Measurements from ENCODE around the gene C6orf52. TPM values are rescaled to one million over a fixed set of nuclear protein-coding genes. Genes with fewer than 3 reads are reported as not detected.

C6orf52 gene
- total RNA-seq, 1 experiment from 2014 or later: 6.2 TPM

DNA sequence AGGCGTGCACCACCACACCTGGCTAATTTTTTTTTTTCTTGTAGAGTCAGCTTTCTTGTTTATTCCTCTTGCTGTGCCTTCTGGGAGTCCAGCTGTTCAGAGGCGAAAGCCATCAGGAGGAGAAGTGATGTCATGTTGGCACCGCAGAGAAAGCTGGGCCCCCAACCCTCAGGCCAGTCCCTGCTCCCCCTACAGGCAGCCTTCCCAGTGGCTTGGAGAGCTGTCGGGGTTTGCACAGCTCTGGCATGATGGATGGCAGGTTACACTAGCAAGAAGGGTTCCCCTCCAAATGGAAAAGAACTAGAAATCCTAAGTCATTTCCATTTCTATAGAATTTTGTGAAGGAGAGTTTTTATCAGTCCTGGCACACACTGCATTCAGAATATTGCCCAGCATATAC is 72.6 kb downstream of the C6orf52 start:
- no peaks in the 10 kb centered on the region for H3K9me3 ChIP-seq (ENCODE audit: insufficient read depth, low read depth)
- H3K9me2 ChIP-seq (ENCODE audit: insufficient read depth): no peaks in the 10 kb centered on the region
- H2AFZ ChIP-seq: no peak overlapping the region
- H3F3A ChIP-seq (ENCODE audit: insufficient read depth, low read depth): no peaks in the 10 kb centered on the region
- H3K36me3 ChIP-seq (ENCODE audit: low read depth): no peaks in the 10 kb centered on the region
- no TSS peak for BruUV-seq (replicated peaks)
- H4K20me1 ChIP-seq (ENCODE audit: insufficient read depth): no peaks in the 10 kb centered on the region
- ChIA-PET POLR2A (ENCODE audit: unreplicated experiment) (no interaction called here), CTCF (no interaction called here)
- H3K27me3 ChIP-seq (ENCODE audit: insufficient read depth, low read depth): no peaks in the 10 kb centered on the region
- no peak for DNase-seq
- no peak overlapping the region for H3K4me2 ChIP-seq
- no peak for TF ChIP-seq EZH2 (IDR thresholded peaks at IDR 0.05; ENCODE audit: low read depth)
- TF ChIP-seq, protein P1, sequence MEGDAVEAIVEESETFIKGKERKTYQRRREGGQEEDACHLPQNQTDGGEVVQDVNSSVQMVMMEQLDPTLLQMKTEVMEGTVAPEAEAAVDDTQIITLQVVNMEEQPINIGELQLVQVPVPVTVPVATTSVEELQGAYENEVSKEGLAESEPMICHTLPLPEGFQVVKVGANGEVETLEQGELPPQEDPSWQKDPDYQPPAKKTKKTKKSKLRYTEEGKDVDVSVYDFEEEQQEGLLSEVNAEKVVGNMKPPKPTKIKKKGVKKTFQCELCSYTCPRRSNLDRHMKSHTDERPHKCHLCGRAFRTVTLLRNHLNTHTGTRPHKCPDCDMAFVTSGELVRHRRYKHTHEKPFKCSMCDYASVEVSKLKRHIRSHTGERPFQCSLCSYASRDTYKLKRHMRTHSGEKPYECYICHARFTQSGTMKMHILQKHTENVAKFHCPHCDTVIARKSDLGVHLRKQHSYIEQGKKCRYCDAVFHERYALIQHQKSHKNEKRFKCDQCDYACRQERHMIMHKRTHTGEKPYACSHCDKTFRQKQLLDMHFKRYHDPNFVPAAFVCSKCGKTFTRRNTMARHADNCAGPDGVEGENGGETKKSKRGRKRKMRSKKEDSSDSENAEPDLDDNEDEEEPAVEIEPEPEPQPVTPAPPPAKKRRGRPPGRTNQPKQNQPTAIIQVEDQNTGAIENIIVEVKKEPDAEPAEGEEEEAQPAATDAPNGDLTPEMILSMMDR (conservative IDR thresholded peaks at IDR 0.05): no peak
- intact Hi-C loops (cut with micrococcal nuclease; ENCODE audit: unreplicated experiment): no loop called here
- H3K79me2 ChIP-seq (ENCODE audit: low read depth): no peaks in the 10 kb centered on the region
- no peak overlapping the region for H3K4me3 ChIP-seq
- H3K27ac ChIP-seq: no peak overlapping the region
- no peaks in the 10 kb centered on the region for H3K4me1 ChIP-seq (replicated peaks; ENCODE audit: insufficient read depth)

Other genes with a start within 250 kb of the C6orf52 start
- 28.4 and 35.7 TPM in 2 replicates for gene GCNT2, start 173.3 kb downstream of the C6orf52 start, total RNA-seq (2021)
- 14.3 and 15.2 TPM in 2 replicates for gene PAK1IP1, start 356 bp upstream of the C6orf52 start, total RNA-seq (2021)
- 154 and 166 TPM in 2 replicates for gene TMEM14C, start 28.5 kb upstream of the C6orf52 start, total RNA-seq (2021)
- 139 and 168 TPM in 2 replicates for gene TMEM14B, start 53.2 kb upstream of the C6orf52 start, total RNA-seq (2021)
- 0.85 and 1.6 TPM in 2 replicates for gene MAK, start 143.9 kb upstream of the C6orf52 start, total RNA-seq (2021)
- gene GCM2, start 187.4 kb upstream of the C6orf52 start, total RNA-seq (2021): not detected in 2 replicates
- gene SYCP2L, start 192.4 kb upstream of the C6orf52 start, total RNA-seq (2021): 12.6 and 15.7 TPM in 2 replicates

All from PC-9 (cell line).